Lung (tissue), 12 donors: ENCODE measurements around the gene UTP11. TPM values are rescaled to one million over a fixed set of nuclear protein-coding genes. Genes with fewer than 3 reads are reported as not detected.

Source experiments
- ATAC-seq: fragments of 200-7000 bp; cut with Tn5 transposase; one replicate; pipeline ENCODE4 v1.9.1; 2020; ENCODE audit warnings: moderate number of reproducible peaks; ENCODE audit not compliant: insufficient read depth, low FRiP score
- DNase-seq, 3 donors: peaks; one replicate each; pipeline ENCODE4 v3.0.0-alpha.2; 2013 to 2017
- H3K27ac ChIP-seq, 2 donors: one replicate each; pipeline ENCODE4 v1.5.1; 2013; ENCODE audit warnings: mild to moderate bottlenecking in 2 of 2, moderate library complexity in 2 of 2, control low read depth in 1 of 2, inconsistent platforms in 1 of 2, low read depth in 1 of 2, low read length in 1 of 2
- H3K27me3 ChIP-seq, 3 donors: one replicate each; pipeline ENCODE4 v1.5.1; 2013; ENCODE audit warnings: low read length in 2 of 3; ENCODE audit not compliant: control insufficient read depth in 3 of 3, insufficient read depth in 3 of 3
- H3K36me3 ChIP-seq, 4 donors: one replicate each; pipeline ENCODE4 v1.5.1; 2013; ENCODE audit warnings: low read length in 4 of 4, mild to moderate bottlenecking in 1 of 4, moderate library complexity in 1 of 4; ENCODE audit not compliant: control insufficient read depth in 4 of 4, insufficient read depth in 4 of 4
- H3K4me1 ChIP-seq, 5 donors: one replicate each; pipeline ENCODE4 v1.5.1; 2013; ENCODE audit warnings: low read length in 5 of 5, mild to moderate bottlenecking in 2 of 5, moderate library complexity in 1 of 5; ENCODE audit not compliant: control insufficient read depth in 5 of 5, insufficient read depth in 5 of 5
- H3K4me3 ChIP-seq: one replicate; pipeline ENCODE4 v1.5.1; 2013; ENCODE audit warnings: mild to moderate bottlenecking, control low read depth, moderate library complexity
- H3K9ac ChIP-seq, 2 donors: one replicate each; pipeline ENCODE4 v1.5.1; 2013; ENCODE audit warnings: low read length in 2 of 2, control low read depth in 1 of 2; ENCODE audit not compliant: insufficient read depth in 1 of 2
- H3K9me3 ChIP-seq, 4 donors: one replicate each; pipeline ENCODE4 v1.5.1; 2013; ENCODE audit warnings: low read length in 3 of 4, mild to moderate bottlenecking in 1 of 4, moderate library complexity in 1 of 4; ENCODE audit not compliant: control insufficient read depth in 4 of 4, insufficient read depth in 3 of 4
- WGBS, 2 donors: extraction: QIAGEN DNeasy Blood & Tissue Kit; methylation state at CpG; one replicate each; pipeline ENCODE4 v1.1.7; 2013; 5-methylcytosine and 5-hydroxymethylcytosine counted together
- polyA plus RNA-seq, 2 donors: library from polyadenylated mRNA; stranded (reverse); fragments of 200-250 nt; gene quantifications; one replicate each; pipeline ENCODE4 v1.2.1, GENCODE V29; 2013
- total RNA-seq, 2 donors: library from RNA; depleted of rRNA in 1 of 2; stranded (reverse); fragments of >200 nt in 1 of 2; gene quantifications; one replicate each; pipeline ENCODE4 v1.2.1, GENCODE V29; 2014 to 2021
- TF ChIP-seq, protein P1 (sequence below): IDR thresholded peaks from 2 replicates; pipeline ENCODE4 v1.5.1; 2012; ENCODE audit warnings: mild to moderate bottlenecking; ENCODE audit errors: control extremely low read depth, extremely low read depth
- donor health status: control.
- donor health status: control.
- donor health status: Bipolar disorder and iron deficiency.
- donor health status: healthy.
- donor health status: DM: yes; HTN: yes; CAD: no.

Gene UTP11
- total and polyA plus RNA-seq, 4 donors, result 27.3 to 33.7 (median 31.1) TPM

DNA sequence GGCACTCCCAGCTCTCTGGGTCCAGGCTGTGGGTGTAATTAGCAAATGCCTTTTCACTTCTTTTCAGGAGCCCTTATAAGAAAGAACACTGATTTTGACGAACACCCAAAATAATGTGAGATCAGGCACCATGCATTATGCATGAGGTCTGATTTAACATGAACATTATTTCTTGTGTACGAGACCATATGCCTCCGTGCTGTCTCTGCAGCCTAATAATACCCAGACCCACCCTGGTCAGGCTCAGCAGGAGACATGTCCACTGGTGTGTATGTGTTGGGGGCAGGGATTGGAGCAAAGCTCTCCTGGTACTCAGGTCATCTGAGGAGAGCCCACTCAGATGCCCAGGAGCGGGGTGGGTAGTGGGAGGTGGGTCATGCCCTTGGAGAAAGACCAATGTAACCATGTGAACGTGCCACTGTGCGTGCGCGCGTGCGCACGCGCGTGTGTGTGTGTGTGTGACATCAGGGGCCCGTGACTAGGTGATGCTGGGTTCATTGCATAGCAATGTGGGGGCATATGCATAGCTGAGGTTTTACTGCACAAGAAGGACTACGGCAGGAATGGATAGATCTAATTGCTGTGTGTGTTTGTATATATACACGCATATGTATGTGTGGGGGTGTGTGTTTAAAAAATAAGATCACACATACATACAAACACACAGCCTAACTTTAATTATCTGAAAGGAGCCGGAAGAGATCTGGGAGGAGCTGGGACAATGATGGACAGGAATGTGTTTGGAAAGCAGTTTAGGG lies 27.0 kb downstream of the UTP11 start:
- no peak overlapping the region for H3K4me3 ChIP-seq
- no peaks in the 10 kb centered on the region for H3K36me3 ChIP-seq
- H3K4me1 ChIP-seq, result peaks cover 0 to 13% (median 2%) of the 10 kb centered on the region in 5 donors
- no peak overlapping the region for H3K27ac ChIP-seq
- H3K27me3 ChIP-seq, result peaks cover 3 to 47% (median 36%) of the 10 kb centered on the region in 3 donors
- ATAC-seq (no peak), DNase-seq (no peak)
- TF ChIP-seq, protein P1, sequence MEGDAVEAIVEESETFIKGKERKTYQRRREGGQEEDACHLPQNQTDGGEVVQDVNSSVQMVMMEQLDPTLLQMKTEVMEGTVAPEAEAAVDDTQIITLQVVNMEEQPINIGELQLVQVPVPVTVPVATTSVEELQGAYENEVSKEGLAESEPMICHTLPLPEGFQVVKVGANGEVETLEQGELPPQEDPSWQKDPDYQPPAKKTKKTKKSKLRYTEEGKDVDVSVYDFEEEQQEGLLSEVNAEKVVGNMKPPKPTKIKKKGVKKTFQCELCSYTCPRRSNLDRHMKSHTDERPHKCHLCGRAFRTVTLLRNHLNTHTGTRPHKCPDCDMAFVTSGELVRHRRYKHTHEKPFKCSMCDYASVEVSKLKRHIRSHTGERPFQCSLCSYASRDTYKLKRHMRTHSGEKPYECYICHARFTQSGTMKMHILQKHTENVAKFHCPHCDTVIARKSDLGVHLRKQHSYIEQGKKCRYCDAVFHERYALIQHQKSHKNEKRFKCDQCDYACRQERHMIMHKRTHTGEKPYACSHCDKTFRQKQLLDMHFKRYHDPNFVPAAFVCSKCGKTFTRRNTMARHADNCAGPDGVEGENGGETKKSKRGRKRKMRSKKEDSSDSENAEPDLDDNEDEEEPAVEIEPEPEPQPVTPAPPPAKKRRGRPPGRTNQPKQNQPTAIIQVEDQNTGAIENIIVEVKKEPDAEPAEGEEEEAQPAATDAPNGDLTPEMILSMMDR, result no peak
- 84 to 89% methylated on average over 17 of the region's 17 CpGs for WGBS, 2 donors
- no peaks in the 10 kb centered on the region for H3K9me3 ChIP-seq
- no peak overlapping the region for H3K9ac ChIP-seq

DNA sequence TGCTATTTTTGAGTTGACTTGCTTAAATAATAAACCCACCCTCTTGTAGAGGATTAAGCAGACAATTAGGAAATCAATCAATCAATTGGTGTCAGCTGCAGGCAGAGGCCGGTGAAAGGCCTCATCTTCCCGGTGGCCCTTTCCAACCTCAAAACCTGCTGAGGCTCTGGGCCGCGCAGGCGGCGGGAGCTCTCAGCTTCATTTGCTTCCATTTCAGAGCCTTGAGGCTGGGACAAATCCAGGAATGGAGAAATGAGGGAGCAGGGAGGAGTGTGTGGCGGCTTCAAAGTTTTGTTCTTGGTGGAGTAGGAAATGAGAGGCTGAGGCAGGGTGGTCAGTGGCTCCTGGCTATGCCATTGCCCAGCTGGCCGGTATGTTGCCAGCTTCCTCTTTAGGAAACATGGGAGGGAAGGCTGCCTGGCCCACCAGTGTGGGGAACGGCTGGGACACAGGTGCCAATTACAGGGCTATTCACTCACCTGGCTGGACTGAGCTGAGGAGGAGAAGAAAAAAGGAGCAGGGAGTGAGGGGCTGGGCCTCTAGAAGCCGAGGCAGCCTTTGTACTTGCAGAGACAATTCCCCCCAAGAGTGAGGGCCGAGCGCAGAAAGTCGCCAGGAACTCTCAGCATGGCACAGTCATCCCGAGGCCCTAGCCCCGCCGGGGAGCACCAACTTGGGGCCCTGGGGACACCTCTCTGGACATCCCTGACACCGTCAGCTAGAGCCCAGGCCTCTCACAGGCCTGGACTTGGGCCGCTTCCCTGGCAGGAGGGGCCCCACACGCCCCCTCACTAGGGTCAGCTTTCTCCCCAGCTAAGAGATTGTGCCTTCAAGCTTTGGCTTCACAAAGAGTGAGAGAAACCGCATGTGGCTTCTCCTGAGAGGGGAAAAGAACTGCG lies 29.7 kb downstream of the UTP11 start:
- Histone ChIP-seq H3K27me3 (peaks cover 3 to 57% (median 43%) of the 10 kb centered on the region in 3 donors), H3K4me3 (no peak overlapping the region), H3K9ac (no peak overlapping the region), H3K27ac (no peak overlapping the region), H3K36me3 (no peaks in the 10 kb centered on the region), H3K4me1 (peaks cover 0 to 13% (median 13%) of the 10 kb centered on the region in 5 donors), H3K9me3 (no peaks in the 10 kb centered on the region)
- TF ChIP-seq, protein P1, result no peak
- no peak for DNase-seq
- ATAC-seq, result no peak
- WGBS, 2 donors, result 82 to 88% methylated on average over 21 of the region's 21 CpGs

DNA sequence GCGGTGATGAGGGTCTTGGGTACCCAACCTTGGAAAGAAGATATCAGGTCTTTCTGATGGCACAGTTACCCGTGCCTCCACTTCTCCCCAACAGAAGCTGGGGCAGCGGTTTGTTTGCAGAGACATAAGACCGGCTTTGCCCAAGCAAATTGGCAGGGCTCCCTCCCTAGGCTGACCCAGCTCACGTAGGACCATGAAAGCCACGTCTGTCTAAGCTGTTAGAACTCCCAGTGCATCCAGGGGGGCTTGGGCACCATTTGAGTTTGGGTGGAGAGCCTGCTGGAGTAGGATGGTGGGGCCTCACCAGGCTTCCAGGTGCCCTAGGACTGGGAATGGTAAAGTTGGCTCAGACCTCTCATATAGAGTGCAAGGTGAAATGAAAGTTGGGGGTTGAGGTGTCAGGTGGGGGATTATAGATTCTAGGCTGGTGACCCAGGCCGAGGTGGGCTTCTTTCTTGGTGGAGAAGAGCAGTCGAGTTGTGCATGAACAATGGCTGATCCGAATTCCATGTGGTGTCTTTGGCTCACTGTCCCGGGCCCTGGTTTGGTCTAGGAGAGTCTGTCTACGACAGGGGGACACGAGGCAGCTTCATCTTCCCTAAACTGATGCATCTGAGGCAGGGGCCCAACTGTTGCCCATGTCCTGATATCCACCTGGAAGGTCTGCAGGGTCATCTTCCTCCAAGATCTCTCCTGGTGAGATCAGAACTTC lies 30.7 kb downstream of the UTP11 start:
- H3K9ac ChIP-seq, result no peak overlapping the region
- ATAC-seq (no peak), DNase-seq (no peak)
- no peak overlapping the region for H3K4me3 ChIP-seq
- WGBS, 2 donors, result 87 to 89% methylated on average over 12 of the region's 12 CpGs
- H3K27ac ChIP-seq, result no peak overlapping the region
- peaks cover 3 to 62% (median 43%) of the 10 kb centered on the region in 3 donors for H3K27me3 ChIP-seq
- H3K36me3 ChIP-seq, result no peaks in the 10 kb centered on the region
- H3K4me1 ChIP-seq, result peaks cover 0 to 23% (median 13%) of the 10 kb centered on the region in 5 donors
- no peaks in the 10 kb centered on the region for H3K9me3 ChIP-seq
- TF ChIP-seq, protein P1, result no peak
